CD4-positive, alpha-beta memory T cell (primary cell): ENCODE data around the gene LAMC3. TPM values are rescaled to one million over a fixed set of nuclear protein-coding genes. Genes with fewer than 3 reads are reported as not detected.
A peak's percentile ranks its signal among the peaks of the same experiment; 100 is the strongest.
"Not testable (repeated sequence)": the region's sequence is repeated elsewhere in the genome, so short reads cannot be mapped to it uniquely, and the experiment has no call there.

Experiments
- CTCF ChIA-PET: fragments of 350-600 bp; sonication (Branson Sonifier 250); formaldehyde crosslinking; loops from one replicate; lab custom pipeline; 2021; ENCODE audit warnings: inconsistent platforms; ENCODE audit not compliant: partially characterized antibody; lab: Charles Lee
- POLR2A ChIA-PET: fragments of 350-600 bp; sonication (Branson Sonifier 250); formaldehyde crosslinking; loops from one replicate; lab custom pipeline; 2021; ENCODE audit not compliant: partially characterized antibody; lab: Charles Lee
- DNase-seq, 5 donors: peaks; one replicate each; pipeline versions ENCODE4 v3.0.0 to v3.0.0-alpha.2; 2020 to 2022; ENCODE audit warnings: mixed read lengths in 1 of 5
- H3K27ac ChIP-seq: one replicate; pipeline ENCODE4 v1.7.0; 2013; ENCODE audit warnings: low read depth, low read length
- H3K27me3 ChIP-seq: 2 replicates; pipeline ENCODE4 v1.7.0; 2013; ENCODE audit warnings: mild to moderate bottlenecking, low read length, moderate library complexity; ENCODE audit not compliant: insufficient read depth
- H3K36me3 ChIP-seq: 2 replicates; pipeline ENCODE4 v1.7.0; 2013; ENCODE audit warnings: mild to moderate bottlenecking, low read length, moderate library complexity; ENCODE audit not compliant: insufficient read depth
- H3K4me1 ChIP-seq: 2 replicates; pipeline ENCODE4 v1.7.0; 2013; ENCODE audit warnings: mild to moderate bottlenecking, low read length, moderate library complexity; ENCODE audit not compliant: insufficient read depth
- H3K4me3 ChIP-seq, 2 donors: one replicate each; pipeline ENCODE4 v1.7.0; 2013; ENCODE audit warnings: low read length in 2 of 2, mild to moderate bottlenecking in 1 of 2
- H3K9me3 ChIP-seq, 2 donors: one replicate each; pipeline ENCODE4 v1.7.0; 2013; ENCODE audit warnings: low read length in 2 of 2, control low read depth in 1 of 2; ENCODE audit not compliant: control insufficient read depth in 1 of 2
- H3K27ac Mint-ChIP-seq, 7 donors: one replicate each; pipeline ENCODE4 v1.8.0; 2020 to 2021; ENCODE audit warnings: mixed read lengths in 7 of 7, mild to moderate bottlenecking in 6 of 7, inconsistent platforms in 3 of 7, moderate library complexity in 3 of 7
- H3K27me3 Mint-ChIP-seq, 2 donors: one replicate each; pipeline ENCODE4 v1.8.0; 2020 to 2021; ENCODE audit warnings: mixed read lengths in 2 of 2
- H3K36me3 Mint-ChIP-seq, 2 donors: one replicate each; pipeline ENCODE4 v1.8.0; 2020 to 2021; ENCODE audit warnings: mixed read lengths in 2 of 2, inconsistent platforms in 1 of 2, mild to moderate bottlenecking in 1 of 2
- H3K4me1 Mint-ChIP-seq, 4 donors: one replicate each; pipeline ENCODE4 v1.8.0; 2020 to 2021; ENCODE audit warnings: mixed read lengths in 4 of 4, mild to moderate bottlenecking in 1 of 4
- H3K4me3 Mint-ChIP-seq, 8 donors: one replicate each; pipeline ENCODE4 v1.8.0; 2020 to 2021; ENCODE audit warnings: mixed read lengths in 8 of 8, mild to moderate bottlenecking in 7 of 8, moderate library complexity in 6 of 8, inconsistent platforms in 3 of 8
- H3K9me3 Mint-ChIP-seq, 8 donors: one replicate each; pipeline ENCODE4 v1.8.0; 2020 to 2021; ENCODE audit warnings: mixed read lengths in 8 of 8, mild to moderate bottlenecking in 5 of 8, inconsistent platforms in 3 of 8, moderate library complexity in 1 of 8
- intact Hi-C: fragments of 100-400 bp; cut with micrococcal nuclease; formaldehyde crosslinking; loops from one replicate; pipeline ENCODE4 v1.15.1; 2023
- polyA plus RNA-seq, 2 donors: library from polyadenylated mRNA; unstranded; fragments of 300-500 nt; fragmentation: Illumina TruSeq; gene quantifications; one replicate each; pipeline ENCODE4 v1.2.3, GENCODE V29; 2021
- total RNA-seq, 2 experiments: library from RNA; stranded (reverse); gene quantifications; one replicate each; pipeline ENCODE4 v1.2.3, GENCODE V29; 2021

Gene LAMC3
- total and polyA plus RNA-seq, 4 experiments from 2014 or later: 0.32 to 0.61 TPM; not detected in 2

DNA sequence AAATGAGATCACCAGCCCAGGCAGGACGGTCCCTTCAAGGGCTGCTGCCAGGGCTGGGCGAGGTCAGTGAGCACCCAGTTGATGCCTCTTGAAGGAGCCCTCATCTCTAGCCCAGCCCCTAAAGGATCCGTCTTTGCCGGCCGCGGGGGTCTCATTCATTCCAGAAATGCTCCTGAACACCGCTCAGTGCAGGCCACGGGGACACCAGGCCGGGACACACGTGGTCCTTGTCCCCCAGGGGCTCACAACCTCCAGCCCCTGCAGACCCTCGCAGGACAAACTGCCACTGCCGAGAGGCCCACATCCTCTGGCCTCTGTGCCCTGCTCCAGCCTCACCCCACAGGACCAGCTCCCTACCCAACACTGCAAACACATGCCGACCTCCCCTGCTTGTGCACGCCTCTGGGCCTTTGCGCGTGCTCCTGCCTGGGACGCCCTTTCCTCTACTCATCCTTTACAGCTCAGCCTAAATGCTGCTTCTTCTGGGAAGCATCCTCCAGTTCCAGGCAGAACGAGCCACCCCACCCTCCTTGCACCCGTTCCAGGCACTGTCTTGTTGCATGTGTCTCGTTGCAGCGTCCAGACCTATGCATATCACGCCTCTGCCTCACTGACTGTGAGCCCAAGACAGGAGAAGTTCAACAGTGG is 10.3 kb upstream of the LAMC3 start:
- Mint-ChIP-seq H3K36me3 (no peaks in the 10 kb centered on the region), H3K27me3 (peaks cover 18 to 19% of the 10 kb centered on the region in 2 donors), H3K4me1 (peaks cover 0 to 3% (median 1%) of the 10 kb centered on the region in 4 donors), H3K27ac (peak overlapping the region in 1 of 7 donors; percentile 49), H3K4me3 (no peak overlapping the region), H3K9me3 (no peaks in the 10 kb centered on the region)
- ChIA-PET CTCF (interaction anchor here (1.4 to 1.5 kb wide), 2 partner anchors 47 to 298 kb away, joined by 3 to 4 read pairs; no protein-coding TSS in a partner anchor), POLR2A (no interaction called here)
- H3K4me1 ChIP-seq: no peaks in the 10 kb centered on the region
- H3K4me3 ChIP-seq: no peak overlapping the region
- H3K27ac ChIP-seq: no peak overlapping the region
- no peaks in the 10 kb centered on the region for H3K27me3 ChIP-seq
- DNase-seq: no peak
- H3K36me3 ChIP-seq: no peaks in the 10 kb centered on the region
- intact Hi-C loops: no loop called here
- H3K9me3 ChIP-seq: no peaks in the 10 kb centered on the region

DNA sequence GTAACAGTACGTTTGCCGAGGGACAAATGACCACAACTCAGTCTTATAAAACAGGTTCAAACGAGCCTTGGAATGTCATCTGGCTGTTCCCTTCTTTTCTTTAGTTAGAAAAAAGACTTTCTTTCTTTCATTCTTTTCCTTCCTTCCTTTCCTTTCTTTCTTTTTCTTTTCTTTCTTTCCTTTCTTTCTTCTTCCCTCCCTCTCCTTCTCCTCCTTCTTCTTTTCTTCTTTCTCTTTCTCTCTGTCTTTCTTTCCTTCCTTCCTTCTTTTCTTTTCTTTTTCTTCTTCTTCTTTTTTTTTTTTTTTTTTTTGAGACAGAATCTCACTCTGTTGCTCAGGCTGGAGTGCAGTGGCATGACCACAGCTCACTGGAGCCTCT is 9.7 kb upstream of the LAMC3 start:
- no peak for DNase-seq
- Histone ChIP-seq H3K4me1 (no peaks in the 10 kb centered on the region), H3K27ac (no peak overlapping the region), H3K27me3 (peaks cover 3% of the 10 kb centered on the region), H3K4me3 (no peak overlapping the region), H3K36me3 (no peaks in the 10 kb centered on the region), H3K9me3 (no peaks in the 10 kb centered on the region)
- peaks cover 17 to 21% of the 10 kb centered on the region in 2 donors for H3K27me3 Mint-ChIP-seq
- no peak overlapping the region for H3K27ac Mint-ChIP-seq
- ChIA-PET CTCF (no interaction called here), POLR2A (no interaction called here)
- intact Hi-C loops: no loop called here
- H3K9me3 Mint-ChIP-seq: no peaks in the 10 kb centered on the region
- no peak overlapping the region for H3K4me3 Mint-ChIP-seq
- no peaks in the 10 kb centered on the region for H3K36me3 Mint-ChIP-seq
- H3K4me1 Mint-ChIP-seq: peaks cover 0 to 3% (median 1%) of the 10 kb centered on the region in 4 donors

DNA sequence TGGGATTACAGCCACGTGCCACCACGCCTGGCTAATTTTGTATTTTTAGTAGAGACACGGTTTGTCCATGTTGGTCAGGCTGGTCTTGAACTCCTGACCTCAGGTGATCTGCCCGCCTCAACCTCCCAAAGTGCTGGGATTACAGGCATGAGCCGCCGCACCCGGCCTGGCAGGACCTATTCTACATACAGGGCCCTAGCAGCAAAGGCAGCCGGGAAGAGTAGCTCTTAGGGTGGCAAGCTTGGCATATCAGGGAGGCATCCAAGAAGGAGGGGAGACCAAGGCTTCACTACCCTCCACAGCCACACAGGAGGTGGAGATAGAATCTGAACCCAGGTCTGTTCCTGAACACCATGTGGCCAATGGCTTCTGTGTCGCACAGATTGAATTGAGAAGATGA is 8.4 kb upstream of the LAMC3 start:
- POLR2A ChIA-PET, H3K36me3 ChIP-seq, H3K36me3 Mint-ChIP-seq, CTCF ChIA-PET, H3K9me3 ChIP-seq, H3K4me1 Mint-ChIP-seq, H3K4me3 ChIP-seq, DNase-seq, H3K27ac Mint-ChIP-seq, H3K27ac ChIP-seq, H3K4me3 Mint-ChIP-seq, H3K27me3 ChIP-seq, H3K4me1 ChIP-seq, intact Hi-C loops, H3K9me3 Mint-ChIP-seq: not testable (repeated sequence)
- H3K27me3 Mint-ChIP-seq: peaks cover 16 to 27% of the 10 kb centered on the region in 2 donors

DNA sequence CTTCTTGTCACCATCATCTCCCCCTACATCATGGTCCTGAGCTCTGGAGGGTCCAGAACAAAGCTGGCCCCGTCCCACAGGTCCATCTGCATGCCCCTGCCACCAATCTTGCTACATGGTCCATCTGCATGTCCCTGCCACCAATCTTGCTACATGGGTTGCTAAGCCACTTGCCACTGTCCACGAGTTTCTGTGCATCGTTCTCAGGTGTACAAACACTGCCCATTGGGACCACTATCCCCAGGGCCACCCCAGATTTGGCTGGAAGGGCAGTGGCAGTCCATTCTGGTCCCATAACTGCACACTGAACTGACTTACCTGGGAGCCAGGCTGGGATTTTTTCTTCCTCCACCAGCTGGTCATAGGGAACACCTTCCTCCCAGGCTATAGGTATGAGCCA is 8.0 kb upstream of the LAMC3 start:
- no peak for DNase-seq
- ChIA-PET CTCF (no interaction called here), POLR2A (no interaction called here)
- H3K36me3 ChIP-seq: no peaks in the 10 kb centered on the region
- peaks cover 4% of the 10 kb centered on the region for H3K27me3 ChIP-seq
- no peak overlapping the region for H3K4me3 ChIP-seq
- H3K9me3 ChIP-seq: no peaks in the 10 kb centered on the region
- intact Hi-C loops: no loop called here
- peaks cover 0 to 3% (median 0%) of the 10 kb centered on the region in 8 donors for H3K9me3 Mint-ChIP-seq
- no peaks in the 10 kb centered on the region for H3K36me3 Mint-ChIP-seq
- H3K27ac ChIP-seq: no peak overlapping the region
- H3K4me3 Mint-ChIP-seq: no peak overlapping the region
- peaks cover 16 to 27% of the 10 kb centered on the region in 2 donors for H3K27me3 Mint-ChIP-seq
- no peaks in the 10 kb centered on the region for H3K4me1 ChIP-seq
- peaks cover 0 to 2% (median under 1%) of the 10 kb centered on the region in 4 donors for H3K4me1 Mint-ChIP-seq
- no peak overlapping the region for H3K27ac Mint-ChIP-seq

DNA sequence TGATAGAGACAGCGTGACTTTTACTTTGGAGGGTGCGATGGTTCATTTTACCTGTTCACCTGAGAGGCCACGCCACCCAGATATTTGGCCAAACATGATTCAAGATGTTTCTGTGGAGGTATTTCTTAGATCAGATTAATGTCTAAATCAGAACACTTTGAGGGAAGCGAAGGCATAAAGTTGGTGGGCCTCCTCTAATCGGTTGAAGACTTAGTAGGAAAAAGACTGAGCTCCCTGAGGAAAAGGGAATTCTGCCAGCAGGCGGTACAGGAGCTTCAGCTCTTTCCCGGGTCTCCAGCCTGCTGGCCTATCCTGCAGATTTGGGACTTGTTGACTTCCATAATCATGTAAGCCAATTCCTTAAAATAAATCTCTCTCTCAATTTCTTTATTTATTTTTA is 7.0 kb upstream of the LAMC3 start:
- Mint-ChIP-seq H3K36me3 (no peaks in the 10 kb centered on the region), H3K4me1 (peaks cover 0 to 2% (median under 1%) of the 10 kb centered on the region in 4 donors), H3K4me3 (no peak overlapping the region), H3K9me3 (peaks cover 0 to 4% (median 0%) of the 10 kb centered on the region in 8 donors), H3K27ac (no peak overlapping the region), H3K27me3 (peaks cover 18 to 31% of the 10 kb centered on the region in 2 donors)
- ChIA-PET POLR2A (no interaction called here), CTCF (no interaction called here)
- Histone ChIP-seq H3K4me1 (no peaks in the 10 kb centered on the region), H3K4me3 (no peak overlapping the region), H3K9me3 (no peaks in the 10 kb centered on the region), H3K27ac (no peak overlapping the region), H3K27me3 (peaks cover 4% of the 10 kb centered on the region), H3K36me3 (no peaks in the 10 kb centered on the region)
- DNase-seq: no peak
- intact Hi-C loops: no loop called here

DNA sequence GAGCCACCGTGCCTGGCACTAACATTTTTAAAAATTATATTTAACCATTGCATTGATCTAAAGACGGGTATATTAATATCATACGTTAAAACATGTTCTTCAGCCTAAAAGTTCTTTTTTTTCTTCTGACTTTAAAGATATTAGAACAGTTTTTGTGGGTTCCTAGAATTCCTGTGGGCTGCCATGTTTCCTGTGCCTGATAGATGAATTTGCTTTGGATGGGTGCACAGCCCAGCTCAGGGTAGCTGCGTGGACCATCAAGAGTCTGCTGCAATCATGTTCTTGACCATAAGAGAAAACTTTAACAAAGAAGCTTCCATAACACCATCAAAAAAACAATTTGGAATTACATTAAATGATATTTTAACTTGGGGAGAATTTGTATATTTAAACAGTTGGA is 2.4 kb upstream of the LAMC3 start:
- Mint-ChIP-seq H3K36me3 (no peaks in the 10 kb centered on the region), H3K4me3 (no peak overlapping the region), H3K27me3 (peaks cover 21 to 25% of the 10 kb centered on the region in 2 donors), H3K9me3 (peaks cover 0 to 4% (median 0%) of the 10 kb centered on the region in 8 donors), H3K4me1 (peaks cover 0 to 4% (median 2%) of the 10 kb centered on the region in 4 donors), H3K27ac (no peak overlapping the region)
- Histone ChIP-seq H3K27ac (no peak overlapping the region), H3K27me3 (peaks cover 21% of the 10 kb centered on the region), H3K4me3 (no peak overlapping the region), H3K9me3 (no peaks in the 10 kb centered on the region), H3K36me3 (no peaks in the 10 kb centered on the region), H3K4me1 (no peaks in the 10 kb centered on the region)
- ChIA-PET POLR2A (no interaction called here), CTCF (no interaction called here)
- intact Hi-C loops: no loop called here
- no peak for DNase-seq

DNA sequence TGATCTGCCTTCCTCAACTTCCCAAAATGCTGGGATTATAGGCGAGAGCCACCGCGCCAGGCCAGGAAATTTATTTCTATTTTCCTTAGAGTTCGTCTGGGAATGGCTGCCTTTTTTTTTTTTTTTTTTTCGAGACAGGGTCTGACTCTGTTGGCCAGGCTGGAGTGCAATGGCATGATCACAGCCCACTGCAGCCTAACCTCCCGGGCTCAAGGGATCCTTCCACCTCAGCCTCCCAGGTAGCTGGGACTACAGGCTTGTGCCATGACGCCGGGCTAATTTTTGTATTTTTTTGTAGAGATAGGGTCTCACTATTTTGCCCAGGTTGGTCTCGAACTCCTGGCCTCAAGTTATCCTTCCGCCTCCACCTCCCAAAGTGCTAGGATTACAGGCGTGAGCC is 888 bp upstream of the LAMC3 start:
- no peaks in the 10 kb centered on the region for H3K9me3 ChIP-seq
- intact Hi-C loops: no loop called here
- H3K36me3 ChIP-seq: no peaks in the 10 kb centered on the region
- Mint-ChIP-seq H3K27ac (no peak overlapping the region), H3K4me3 (no peak overlapping the region), H3K4me1 (peaks cover 0 to 4% (median 2%) of the 10 kb centered on the region in 4 donors), H3K27me3 (peaks cover 22 to 29% of the 10 kb centered on the region in 2 donors), H3K9me3 (peaks cover 0 to 4% (median 0%) of the 10 kb centered on the region in 8 donors), H3K36me3 (no peaks in the 10 kb centered on the region)
- no peak overlapping the region for H3K27ac ChIP-seq
- no peaks in the 10 kb centered on the region for H3K4me1 ChIP-seq
- ChIA-PET CTCF (no interaction called here), POLR2A (no interaction called here)
- peaks cover 21% of the 10 kb centered on the region for H3K27me3 ChIP-seq
- DNase-seq: no peak
- no peak overlapping the region for H3K4me3 ChIP-seq
